Muscle layer of colon (tissue), 2 donors: Measurements from ENCODE around the gene TST.
"Not testable (repeated sequence)": the region's sequence is repeated elsewhere in the genome, so short reads cannot be mapped to it uniquely, and the experiment has no call there.

Experiments used
- H3K27ac ChIP-seq: one replicate; pipeline ENCODE4 v1.7.0; 2013; ENCODE audit warnings: low read depth, mild to moderate bottlenecking, low read length, moderate library complexity
- H3K27me3 ChIP-seq, 2 donors: one replicate each; pipeline ENCODE4 v1.7.0; 2013; ENCODE audit warnings: low read length in 2 of 2, mild to moderate bottlenecking in 2 of 2; ENCODE audit not compliant: insufficient read depth in 2 of 2, control insufficient read depth in 1 of 2
- H3K36me3 ChIP-seq: one replicate; pipeline ENCODE4 v1.7.0; 2013; ENCODE audit warnings: mild to moderate bottlenecking, low read length; ENCODE audit not compliant: insufficient read depth
- H3K4me1 ChIP-seq: one replicate; pipeline ENCODE4 v1.7.0; 2013; ENCODE audit warnings: mild to moderate bottlenecking, low read length; ENCODE audit not compliant: insufficient read depth
- H3K4me3 ChIP-seq, 2 donors: one replicate each; pipeline ENCODE4 v1.7.0; 2013; ENCODE audit warnings: low read length in 2 of 2, low read depth in 1 of 2, mild to moderate bottlenecking in 1 of 2, moderate library complexity in 1 of 2
- H3K9ac ChIP-seq: one replicate; pipeline ENCODE4 v1.7.0; 2013; ENCODE audit warnings: low read length
- H3K9me3 ChIP-seq: one replicate; pipeline ENCODE4 v1.7.0; 2013; ENCODE audit warnings: mild to moderate bottlenecking, low read length
- donor health status: abdominal sarcoma.
- donor health status: Adenocarcinoma of cecum.

Gene TST

GRCh38 chr22:37008365-37008764, 10.9 kb downstream of the TST start:
- peaks cover 7% of the 10 kb centered on the region for H3K4me1 ChIP-seq
- no peak overlapping the region for H3K9ac ChIP-seq
- no peaks in the 10 kb centered on the region for H3K27me3 ChIP-seq
- H3K4me3 ChIP-seq: no peak overlapping the region
- H3K27ac ChIP-seq: no peak overlapping the region
- H3K9me3 ChIP-seq: no peaks in the 10 kb centered on the region
- H3K36me3 ChIP-seq: no peaks in the 10 kb centered on the region

- Histone ChIP-seq H3K4me3 (no peak overlapping the region), H3K27ac (no peak overlapping the region)
Observed at GRCh38 chr22:37007651-37008050, 11.6 kb downstream of the TST start.

GRCh38 chr22:37002633-37003032, 16.6 kb downstream of the TST start:
- Histone ChIP-seq H3K9ac (no peak overlapping the region), H3K27ac (no peak overlapping the region)

More at GRCh38 chr22:37007651-37008050, 11.6 kb downstream of the TST start:
- H3K27me3 ChIP-seq: no peaks in the 10 kb centered on the region
- H3K9ac ChIP-seq: no peak overlapping the region
- peaks cover 7% of the 10 kb centered on the region for H3K4me1 ChIP-seq
- H3K9me3 ChIP-seq: no peaks in the 10 kb centered on the region
- no peaks in the 10 kb centered on the region for H3K36me3 ChIP-seq

GRCh38 chr22:37001826-37002225, 17.4 kb downstream of the TST start:
- H3K36me3 ChIP-seq: no peaks in the 10 kb centered on the region
- no peak overlapping the region for H3K4me3 ChIP-seq
- no peaks in the 10 kb centered on the region for H3K4me1 ChIP-seq
- H3K9ac ChIP-seq: no peak overlapping the region
- no peak overlapping the region for H3K27ac ChIP-seq
- H3K27me3 ChIP-seq: no peaks in the 10 kb centered on the region
- no peaks in the 10 kb centered on the region for H3K9me3 ChIP-seq

More at GRCh38 chr22:37002633-37003032, 16.6 kb downstream of the TST start:
- H3K36me3 ChIP-seq: no peaks in the 10 kb centered on the region
- no peaks in the 10 kb centered on the region for H3K9me3 ChIP-seq
- H3K4me1 ChIP-seq: no peaks in the 10 kb centered on the region
- H3K4me3 ChIP-seq: no peak overlapping the region
- H3K27me3 ChIP-seq: no peaks in the 10 kb centered on the region

- H3K27me3 ChIP-seq: no peaks in the 10 kb centered on the region
- H3K9me3 ChIP-seq: no peaks in the 10 kb centered on the region
- no peaks in the 10 kb centered on the region for H3K4me1 ChIP-seq
- H3K4me3 ChIP-seq: no peak overlapping the region
- no peaks in the 10 kb centered on the region for H3K36me3 ChIP-seq
- H3K9ac ChIP-seq: no peak overlapping the region
- no peak overlapping the region for H3K27ac ChIP-seq
Observed at GRCh38 chr22:37000676-37001534, 18.3 kb downstream of the TST start.

- Histone ChIP-seq H3K9ac (no peak overlapping the region), H3K27me3 (no peaks in the 10 kb centered on the region), H3K9me3 (no peaks in the 10 kb centered on the region), H3K4me1 (no peaks in the 10 kb centered on the region), H3K36me3 (no peaks in the 10 kb centered on the region), H3K4me3 (no peak overlapping the region), H3K27ac (no peak overlapping the region)
Observed at GRCh38 chr22:36999463-36999862, 19.8 kb downstream of the TST start.

GRCh38 chr22:36998620-36999351, 20.5 kb downstream of the TST start:
- no peaks in the 10 kb centered on the region for H3K4me1 ChIP-seq
- no peak overlapping the region for H3K9ac ChIP-seq
- no peak overlapping the region for H3K27ac ChIP-seq
- H3K36me3 ChIP-seq: no peaks in the 10 kb centered on the region
- no peaks in the 10 kb centered on the region for H3K27me3 ChIP-seq
- no peaks in the 10 kb centered on the region for H3K9me3 ChIP-seq
- no peak overlapping the region for H3K4me3 ChIP-seq

- Histone ChIP-seq H3K4me1 (no peaks in the 10 kb centered on the region), H3K4me3 (no peak overlapping the region), H3K9ac (no peak overlapping the region), H3K27ac (no peak overlapping the region), H3K9me3 (no peaks in the 10 kb centered on the region), H3K36me3 (no peaks in the 10 kb centered on the region), H3K27me3 (no peaks in the 10 kb centered on the region)
Observed at GRCh38 chr22:36997746-36998145, 21.5 kb downstream of the TST start.

- Histone ChIP-seq H3K27ac (no peak overlapping the region), H3K9me3 (peaks cover 2% of the 10 kb centered on the region), H3K36me3 (no peaks in the 10 kb centered on the region), H3K27me3 (peaks cover 0 to 11% of the 10 kb centered on the region in 2 donors), H3K9ac (no peak overlapping the region), H3K4me1 (no peaks in the 10 kb centered on the region), H3K4me3 (no peak overlapping the region)
Observed at GRCh38 chr22:36991206-36991605, 28.0 kb downstream of the TST start.

- no peak overlapping the region for H3K9ac ChIP-seq
- no peaks in the 10 kb centered on the region for H3K36me3 ChIP-seq
- H3K27ac ChIP-seq: no peak overlapping the region
- peaks cover 9% of the 10 kb centered on the region for H3K9me3 ChIP-seq
- no peak overlapping the region for H3K4me3 ChIP-seq
- H3K27me3 ChIP-seq: peaks cover 0 to 11% of the 10 kb centered on the region in 2 donors
- H3K4me1 ChIP-seq: no peaks in the 10 kb centered on the region
Observed at GRCh38 chr22:36990457-36990856, 28.8 kb downstream of the TST start.

- H3K9me3 ChIP-seq, H3K4me1 ChIP-seq, H3K4me3 ChIP-seq, H3K27ac ChIP-seq, H3K9ac ChIP-seq, H3K36me3 ChIP-seq: not testable (repeated sequence)
- peaks cover 0 to 11% of the 10 kb centered on the region in 2 donors for H3K27me3 ChIP-seq
Observed at GRCh38 chr22:36989012-36989411, 30.2 kb downstream of the TST start.
